G401 (cell line): ENCODE results near the gene MGAT3. TPM values are rescaled to one million over a fixed set of nuclear protein-coding genes. Genes with fewer than 3 reads are reported as not detected.
"Not testable (repeated sequence)": the region's sequence is repeated elsewhere in the genome, so short reads cannot be mapped to it uniquely, and the experiment has no call there.

Source experiments
- DNase-seq: peaks from one replicate; pipeline ENCODE4 v3.0.0-alpha.2; 2015; ENCODE audit warnings: low spot score
- in situ Hi-C: cut with HindIII; loops from 2 replicates; pipeline ENCODE4 v1.10.0; 2016; ENCODE audit warnings: low sequenced_read_pairs, mixed read lengths
- total RNA-seq: library from RNA; depleted of rRNA; stranded (reverse); fragments of >200 nt; shearing (Covaris generic); gene quantifications from 2 replicates; pipeline ENCODE4 v1.2.3, GENCODE V29; 2014

Gene MGAT3
- total RNA-seq, 1 experiment from 2014 or later, result 18.6 TPM

GRCh38 chr22:39500101-39500500 lies 43.3 kb downstream of the MGAT3 start:
- DNase-seq, result no peak
- in situ Hi-C loops, result no loop called here

GRCh38 chr22:39501644-39502108 lies 44.9 kb downstream of the MGAT3 start:
- in situ Hi-C loops, result no loop called here

GRCh38 chr22:39502109-39502788 lies 45.4 kb downstream of the MGAT3 start, which contains the start of gene MIEF1:
MIEF1 (plus strand) TSS chr22:39502290; CDS start chr22:39511295, 9,005 bp downstream.
- DNase-seq, result peak; percentile 97
- in situ Hi-C loops, result no loop called here

More at GRCh38 chr22:39501644-39502108, 44.9 kb downstream of the MGAT3 start:
- no peak for DNase-seq

- no peak for DNase-seq
- in situ Hi-C loops, result no loop called here
Measured at GRCh38 chr22:39502789-39503409, 46.1 kb downstream of the MGAT3 start.

GRCh38 chr22:39503630-39504029 lies 46.8 kb downstream of the MGAT3 start:
- DNase-seq, result no peak
- in situ Hi-C loops, result no loop called here

GRCh38 chr22:39504071-39504470 lies 47.3 kb downstream of the MGAT3 start:
- in situ Hi-C loops, result no loop called here
- no peak for DNase-seq

GRCh38 chr22:39507021-39507420 lies 50.2 kb downstream of the MGAT3 start:
- DNase-seq, in situ Hi-C loops: not testable (repeated sequence)

- in situ Hi-C loops, result no loop called here
- no peak for DNase-seq
Measured at GRCh38 chr22:39508393-39508792, 51.6 kb downstream of the MGAT3 start.

- in situ Hi-C loops, result no loop called here
- DNase-seq, result no peak
Measured at GRCh38 chr22:39510529-39511149, 53.8 kb downstream of the MGAT3 start.

GRCh38 chr22:39511226-39511625 lies 54.4 kb downstream of the MGAT3 start:
- in situ Hi-C loops, result no loop called here
- no peak for DNase-seq

GRCh38 chr22:39512026-39512425 lies 55.2 kb downstream of the MGAT3 start:
- in situ Hi-C loops, result no loop called here
- DNase-seq, result peak; percentile 43

GRCh38 chr22:39513791-39514190 lies 57.0 kb downstream of the MGAT3 start:
- DNase-seq, result no peak
- in situ Hi-C loops, result no loop called here

- in situ Hi-C loops, result no loop called here
- peak; percentile 77 for DNase-seq
Measured at GRCh38 chr22:39514373-39514973, 57.7 kb downstream of the MGAT3 start.

- in situ Hi-C loops, result no loop called here
- DNase-seq, result no peak
Measured at GRCh38 chr22:39515266-39516050, 58.6 kb downstream of the MGAT3 start.

GRCh38 chr22:39517470-39517869 lies 60.7 kb downstream of the MGAT3 start:
- in situ Hi-C loops, result no loop called here

GRCh38 chr22:39518144-39518786 lies 61.5 kb downstream of the MGAT3 start:
- no peak for DNase-seq
- in situ Hi-C loops, result no loop called here

More at GRCh38 chr22:39517470-39517869, 60.7 kb downstream of the MGAT3 start:
- no peak for DNase-seq

GRCh38 chr22:39518996-39519680 lies 62.3 kb downstream of the MGAT3 start:
- in situ Hi-C loops, result no loop called here
- DNase-seq, result no peak

GRCh38 chr22:39519681-39520225 lies 62.9 kb downstream of the MGAT3 start:
- in situ Hi-C loops, result no loop called here
- DNase-seq, result peak; percentile 99
